Caco-2 (cell line): Measurements from ENCODE around the gene ITGA5. TPM values are rescaled to one million over a fixed set of nuclear protein-coding genes. Genes with fewer than 3 reads are reported as not detected.
A peak's percentile ranks its signal among the peaks of the same experiment; 100 is the strongest.

Source experiments
- BruUV-seq: library from RNA; stranded (reverse); fragments of 400-500 nt; replicated peaks from 2 replicates; lab custom pipeline; 2021; lab: Mats Ljungman, UMichigan
- CTCF ChIA-PET: fragments of 300-600 bp; sonication (Branson Sonifier 250); formaldehyde crosslinking; loops from one replicate; lab custom pipeline; 2022; ENCODE audit warnings: antibody characterized with exemption; lab: Charles Lee
- POLR2A ChIA-PET: fragments of 300-600 bp; sonication (Branson Sonifier 250); formaldehyde crosslinking; loops from one replicate; lab custom pipeline; 2022; ENCODE audit warnings: antibody characterized with exemption; lab: Charles Lee
- DNase-seq, 2 experiments: peaks; one replicate each; pipeline versions ENCODE4 v3.0.0 to v3.0.0-alpha.2; 2020 to 2022
- H3K27me3 ChIP-seq: replicated peaks from 2 replicates; pipeline ENCODE4 v1.6.0; 2011; ENCODE audit warnings: low read length; ENCODE audit not compliant: control insufficient read depth, insufficient read depth
- H3K36me3 ChIP-seq: 2 replicates; pipeline ENCODE4 v1.5.1; 2011; ENCODE audit warnings: low read length; ENCODE audit not compliant: control insufficient read depth, insufficient read depth
- H3K4me1 ChIP-seq: fragments of 250-450 bp; sonication (Bioruptor Pico); 2 replicates; pipeline ENCODE4 v1.5.1; 2020; ENCODE audit warnings: mild to moderate bottlenecking
- H3K4me3 ChIP-seq: 2 replicates; pipeline ENCODE4 v1.5.1; 2011; ENCODE audit warnings: low read depth, mild to moderate bottlenecking, control low read depth, low read length
- H3K9me3 ChIP-seq: fragments of 250-450 bp; sonication (Bioruptor Pico); 2 replicates; pipeline ENCODE4 v1.5.1; 2020; ENCODE audit warnings: mild to moderate bottlenecking, moderate library complexity
- H3K27ac Mint-ChIP-seq: one replicate; pipeline ENCODE4 v1.8.0; 2022; ENCODE audit warnings: mixed read lengths; ENCODE audit not compliant: unreplicated experiment
- H3K27me3 Mint-ChIP-seq: one replicate; pipeline ENCODE4 v1.8.0; 2022; ENCODE audit warnings: mixed read lengths; ENCODE audit not compliant: insufficient read depth, unreplicated experiment
- H3K36me3 Mint-ChIP-seq: one replicate; pipeline ENCODE4 v1.8.0; 2022; ENCODE audit warnings: mild to moderate bottlenecking, mixed read lengths; ENCODE audit not compliant: insufficient read depth, unreplicated experiment
- H3K4me1 Mint-ChIP-seq: one replicate; pipeline ENCODE4 v1.8.0; 2022; ENCODE audit warnings: low read depth, mixed read lengths; ENCODE audit not compliant: unreplicated experiment
- H3K4me3 Mint-ChIP-seq: one replicate; pipeline ENCODE4 v1.8.0; 2022; ENCODE audit warnings: mild to moderate bottlenecking, moderate library complexity, mixed read lengths; ENCODE audit not compliant: unreplicated experiment
- H3K9me3 Mint-ChIP-seq: one replicate; pipeline ENCODE4 v1.8.0; 2022; ENCODE audit warnings: mixed read lengths; ENCODE audit not compliant: unreplicated experiment
- intact Hi-C: fragments of 100-400 bp; cut with micrococcal nuclease; formaldehyde crosslinking; loops from one replicate; pipeline ENCODE4 v1.10.0; 2022; ENCODE audit not compliant: unreplicated experiment
- total RNA-seq: library from RNA; stranded (reverse); gene quantifications from 2 replicates; pipeline ENCODE4 v1.2.3, GENCODE V29; 2022
- TF ChIP-seq, protein P1 (sequence below), 2 experiments: fragments of 200-600 bp in 1 of 2; IDR thresholded peaks; 1 replicate in 1 of 2; 2 replicates in 1 of 2; pipeline versions ENCODE4 v1.5.1 to v1.8.0; 2011 to 2022; ENCODE audit warnings: antibody characterized with exemption in 1 of 2, control low read depth in 1 of 2, inconsistent platforms in 1 of 2, low read depth in 1 of 2, low read length in 1 of 2, mild to moderate bottlenecking in 1 of 2, moderate library complexity in 1 of 2; ENCODE audit not compliant: insufficient read depth in 1 of 2, severe bottlenecking in 1 of 2, unreplicated experiment in 1 of 2

Gene ITGA5
- total RNA-seq, 1 experiment from 2014 or later = 17.3 TPM

DNA sequence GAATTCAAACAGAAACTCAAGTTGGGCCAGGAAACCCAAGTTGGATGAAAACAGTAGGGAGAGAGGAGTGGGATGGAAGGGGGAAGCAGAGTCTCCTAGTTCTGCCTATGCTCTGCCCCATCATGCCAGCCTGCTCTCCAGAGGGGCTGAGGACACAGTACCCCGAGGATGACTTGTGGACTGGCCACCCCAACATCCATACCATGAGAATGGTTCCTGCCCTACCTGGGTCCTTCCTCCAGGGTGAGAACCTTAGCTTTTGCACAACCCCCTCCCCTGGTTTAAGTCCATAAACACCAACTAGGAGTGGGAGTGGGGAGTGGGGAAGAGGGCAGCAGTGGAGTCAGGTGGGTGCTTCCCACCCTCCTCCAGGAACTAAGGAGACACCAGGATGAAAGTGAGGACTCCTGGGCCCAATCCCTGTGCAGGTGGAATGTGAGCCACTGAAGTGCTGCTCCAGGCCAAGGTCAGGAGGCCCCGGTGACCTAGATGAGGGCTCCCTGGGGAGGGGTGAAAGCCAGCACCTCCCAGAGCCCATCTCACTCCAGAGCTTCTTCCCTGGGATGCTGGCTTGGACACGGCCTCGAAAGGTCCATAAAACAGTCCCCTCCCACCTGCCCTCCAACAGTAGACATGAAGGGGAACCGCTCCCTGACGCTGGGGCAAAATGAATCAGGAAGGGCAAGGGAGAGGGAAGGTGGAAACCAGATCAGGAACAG is 41.1 kb downstream of the ITGA5 start:
- POLR2A ChIA-PET = interaction anchor here (0.5 kb wide), 1 partner anchor 10 kb away, joined by 4 read pairs; no protein-coding TSS in a partner anchor
- TF ChIP-seq, protein P1, sequence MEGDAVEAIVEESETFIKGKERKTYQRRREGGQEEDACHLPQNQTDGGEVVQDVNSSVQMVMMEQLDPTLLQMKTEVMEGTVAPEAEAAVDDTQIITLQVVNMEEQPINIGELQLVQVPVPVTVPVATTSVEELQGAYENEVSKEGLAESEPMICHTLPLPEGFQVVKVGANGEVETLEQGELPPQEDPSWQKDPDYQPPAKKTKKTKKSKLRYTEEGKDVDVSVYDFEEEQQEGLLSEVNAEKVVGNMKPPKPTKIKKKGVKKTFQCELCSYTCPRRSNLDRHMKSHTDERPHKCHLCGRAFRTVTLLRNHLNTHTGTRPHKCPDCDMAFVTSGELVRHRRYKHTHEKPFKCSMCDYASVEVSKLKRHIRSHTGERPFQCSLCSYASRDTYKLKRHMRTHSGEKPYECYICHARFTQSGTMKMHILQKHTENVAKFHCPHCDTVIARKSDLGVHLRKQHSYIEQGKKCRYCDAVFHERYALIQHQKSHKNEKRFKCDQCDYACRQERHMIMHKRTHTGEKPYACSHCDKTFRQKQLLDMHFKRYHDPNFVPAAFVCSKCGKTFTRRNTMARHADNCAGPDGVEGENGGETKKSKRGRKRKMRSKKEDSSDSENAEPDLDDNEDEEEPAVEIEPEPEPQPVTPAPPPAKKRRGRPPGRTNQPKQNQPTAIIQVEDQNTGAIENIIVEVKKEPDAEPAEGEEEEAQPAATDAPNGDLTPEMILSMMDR (IDR thresholded peaks at IDR 0.05; ENCODE audit: insufficient read depth in 1 of 2, low read depth in 1 of 2, low read length in 1 of 2, severe bottlenecking in 1 of 2, unreplicated experiment in 1 of 2) = no peak

DNA sequence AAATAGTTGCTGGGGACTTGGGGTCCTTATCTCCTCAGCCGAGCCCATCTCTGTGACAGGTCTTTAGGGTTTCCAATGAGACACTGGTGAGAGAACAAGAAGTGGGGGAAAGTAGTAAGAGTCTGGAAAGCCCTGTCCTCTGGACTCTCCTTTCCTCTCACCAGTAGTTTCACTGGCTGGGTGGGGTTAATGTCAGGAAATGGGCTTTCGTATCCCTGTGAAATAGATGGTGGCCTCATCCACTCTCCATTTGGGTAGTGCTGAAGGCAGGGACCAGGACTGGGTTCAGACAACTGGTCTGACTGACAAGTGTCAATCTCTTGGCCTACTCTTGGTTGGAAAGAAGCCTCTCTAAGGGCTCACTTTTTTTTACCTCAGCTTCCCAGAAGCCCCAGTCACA is 42.1 kb downstream of the ITGA5 start:
- no peak for DNase-seq
- no TSS peak for BruUV-seq
- Mint-ChIP-seq H3K27me3 (no peaks in the 10 kb centered on the region), H3K4me1 (no peaks in the 10 kb centered on the region), H3K36me3 (peaks cover 4% of the 10 kb centered on the region), H3K27ac (no peak overlapping the region), H3K4me3 (peak overlapping the region; percentile 32), H3K9me3 (no peaks in the 10 kb centered on the region)
- no peaks in the 10 kb centered on the region for H3K36me3 ChIP-seq
- no peak overlapping the region for H3K4me3 ChIP-seq
- no peaks in the 10 kb centered on the region for H3K27me3 ChIP-seq
- ChIA-PET CTCF (no interaction called here), POLR2A (no interaction called here)
- intact Hi-C loops = no loop called here
- no peaks in the 10 kb centered on the region for H3K4me1 ChIP-seq
- no peaks in the 10 kb centered on the region for H3K9me3 ChIP-seq
- TF ChIP-seq, protein P1 (IDR thresholded peaks at IDR 0.05; ENCODE audit: insufficient read depth in 1 of 2, low read depth in 1 of 2, low read length in 1 of 2, severe bottlenecking in 1 of 2, unreplicated experiment in 1 of 2) = no peak

More for the DNA sequence above, 41.1 kb downstream of the ITGA5 start:
- Mint-ChIP-seq H3K27me3 (no peaks in the 10 kb centered on the region), H3K4me1 (no peaks in the 10 kb centered on the region), H3K36me3 (no peaks in the 10 kb centered on the region), H3K4me3 (peak overlapping the region; percentile 81), H3K27ac (no peak overlapping the region), H3K9me3 (no peaks in the 10 kb centered on the region)
- Histone ChIP-seq H3K4me1 (no peaks in the 10 kb centered on the region), H3K36me3 (no peaks in the 10 kb centered on the region), H3K9me3 (no peaks in the 10 kb centered on the region), H3K4me3 (no peak overlapping the region), H3K27me3 (no peaks in the 10 kb centered on the region)
- TSS peak; percentile 26 for BruUV-seq
- intact Hi-C loops = no loop called here
- no peak for DNase-seq
- CTCF ChIA-PET = interaction anchor here (1.7 to 2.9 kb wide), 3 partner anchors 10 to 163 kb away, joined by 6 to 28 read pairs (median 18); partner anchors contain the start of gene COPZ1

DNA sequence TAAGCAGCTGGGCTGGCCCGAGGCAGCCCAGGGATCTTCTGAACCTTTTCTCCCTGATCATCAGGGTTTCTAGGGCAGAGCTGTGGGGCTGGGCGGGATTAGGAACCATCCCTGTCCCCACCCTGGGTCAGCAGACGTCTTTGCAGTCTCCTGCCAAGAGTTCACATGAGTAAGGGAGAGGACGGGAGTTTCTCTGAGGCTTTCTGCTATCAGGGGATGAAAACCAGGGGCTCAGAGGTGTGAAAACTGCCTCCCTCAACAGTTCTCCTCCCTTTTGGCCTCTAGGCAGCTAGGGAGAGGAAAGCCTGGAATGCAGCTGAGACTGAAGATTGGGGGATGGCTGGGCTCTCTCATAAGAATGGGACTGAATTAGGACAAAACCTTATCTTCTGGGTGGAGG is 42.5 kb downstream of the ITGA5 start:
- BruUV-seq = no TSS peak
- CTCF ChIA-PET = no interaction called here
- POLR2A ChIA-PET = no interaction called here

More for the DNA sequence above, 42.5 kb downstream of the ITGA5 start:
- Mint-ChIP-seq H3K9me3 (no peaks in the 10 kb centered on the region), H3K27me3 (no peaks in the 10 kb centered on the region), H3K36me3 (peaks cover 8% of the 10 kb centered on the region), H3K4me3 (no peak overlapping the region), H3K27ac (no peak overlapping the region), H3K4me1 (no peaks in the 10 kb centered on the region)
- Histone ChIP-seq H3K4me3 (no peak overlapping the region), H3K27me3 (no peaks in the 10 kb centered on the region), H3K9me3 (no peaks in the 10 kb centered on the region), H3K36me3 (no peaks in the 10 kb centered on the region), H3K4me1 (no peaks in the 10 kb centered on the region)
- intact Hi-C loops = no loop called here
- TF ChIP-seq, protein P1 (IDR thresholded peaks at IDR 0.05; ENCODE audit: insufficient read depth in 1 of 2, low read depth in 1 of 2, low read length in 1 of 2, severe bottlenecking in 1 of 2, unreplicated experiment in 1 of 2) = no peak
- no peak for DNase-seq
